A204.1 (cell line): ENCODE results near the gene CTNNA3.

Experiments used
- FAIRE-seq: peaks from 2 replicates; lab custom pipeline; 2012; peaks lifted over from hg19 to GRCh38; lab: Jason Lieb, UNC

Gene CTNNA3

DNA sequence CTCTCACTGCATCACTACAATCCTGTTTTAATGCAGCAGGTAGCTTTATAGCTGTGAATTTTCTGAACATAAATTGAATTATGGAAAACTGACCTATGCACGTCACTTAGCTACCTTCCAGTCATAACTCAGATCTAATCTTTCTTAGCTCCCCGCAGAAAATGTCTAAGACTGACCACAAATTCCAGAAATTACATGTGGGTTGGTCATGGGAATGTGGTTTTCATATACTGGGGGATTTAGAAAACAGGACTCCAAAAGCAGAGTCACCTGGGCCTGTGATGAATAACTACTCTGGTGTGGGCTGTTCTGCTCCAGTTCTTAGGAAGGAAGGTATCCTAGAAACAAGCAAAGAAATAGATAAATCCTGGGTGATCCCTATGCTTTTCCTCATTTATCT lies 948.5 kb downstream of the CTNNA3 start:
- no peak for FAIRE-seq

DNA sequence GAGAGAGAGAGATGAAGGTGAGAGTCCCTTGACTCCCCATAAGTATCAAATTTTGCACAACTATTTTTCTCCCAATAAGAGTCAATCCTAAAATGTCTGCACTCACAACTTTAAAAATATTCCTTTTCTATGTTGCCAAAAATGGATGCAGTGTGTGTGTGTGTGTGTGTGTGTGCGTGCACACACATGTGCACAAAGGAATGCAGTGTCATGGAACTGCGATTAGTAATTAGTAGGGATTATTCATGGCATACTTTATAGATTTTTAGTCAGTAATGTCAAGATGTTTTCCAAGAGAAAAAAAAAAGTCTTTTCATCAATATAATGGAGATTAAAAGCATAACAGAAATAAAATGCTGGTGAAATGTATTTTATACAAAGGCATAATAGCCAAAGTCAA lies 949.3 kb downstream of the CTNNA3 start:
- no peak for FAIRE-seq

- no peak for FAIRE-seq
These were observed 949.7 kb downstream of the CTNNA3 start for GRCh38 chr10:66746246-66746645.

DNA sequence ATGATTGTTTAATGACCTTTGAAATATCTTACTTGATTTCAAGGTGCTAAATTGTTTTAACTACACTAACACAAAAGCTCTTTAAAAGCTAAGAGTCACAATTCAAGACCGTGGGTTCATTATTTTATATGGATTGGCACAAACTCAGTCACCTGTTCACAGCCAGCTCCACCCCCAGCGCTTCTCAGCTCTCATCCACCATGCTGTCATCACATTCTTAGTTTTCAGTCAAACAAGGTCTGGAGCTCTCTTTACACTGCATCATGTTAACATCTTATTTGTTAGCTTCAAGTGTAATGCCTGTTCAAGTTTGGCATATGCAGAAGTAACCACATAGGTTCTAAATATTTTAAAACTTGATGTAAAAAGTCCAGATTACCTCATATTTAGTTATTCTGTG lies 951.1 kb downstream of the CTNNA3 start:
- no peak for FAIRE-seq

- no peak for FAIRE-seq
These were observed 958.8 kb downstream of the CTNNA3 start for GRCh38 chr10:66737241-66737640.

DNA sequence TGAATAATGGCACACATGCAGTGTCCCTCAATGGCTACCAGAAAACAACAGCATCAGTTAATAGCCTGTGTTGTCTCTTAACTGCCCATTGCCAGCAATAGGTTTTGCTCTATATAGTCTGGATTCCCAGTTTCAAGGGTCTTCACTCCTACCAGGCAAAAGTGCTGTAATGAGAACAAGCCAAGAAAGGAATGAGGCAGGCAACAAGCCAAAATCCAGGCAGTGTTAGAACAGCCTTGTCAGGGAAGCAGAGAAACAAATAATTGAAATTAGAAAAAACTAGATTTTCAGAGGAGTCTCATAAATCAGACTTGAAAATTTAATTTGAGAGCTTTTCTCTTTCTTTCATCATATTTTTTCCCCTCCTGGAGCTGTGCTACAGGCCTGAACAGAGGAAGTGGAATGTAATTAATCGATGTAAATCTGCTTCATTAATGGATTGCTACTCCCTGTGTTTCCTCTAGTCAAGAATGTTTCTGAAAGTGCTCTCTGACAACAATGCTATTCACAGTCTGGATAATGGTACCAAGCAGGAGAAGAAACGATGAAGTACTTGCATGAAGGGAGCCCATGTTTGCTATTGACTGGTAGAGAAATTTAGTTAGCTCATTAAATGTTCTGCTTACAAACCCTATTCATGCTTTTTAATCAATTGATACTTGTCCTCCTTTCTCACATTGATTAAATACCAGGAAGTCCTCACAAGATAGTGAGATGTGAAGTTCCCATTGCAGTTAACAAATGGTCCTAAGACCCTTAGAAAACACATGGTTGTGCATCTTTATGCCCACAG lies 972.2 kb downstream of the CTNNA3 start:
- FAIRE-seq = no peak

DNA sequence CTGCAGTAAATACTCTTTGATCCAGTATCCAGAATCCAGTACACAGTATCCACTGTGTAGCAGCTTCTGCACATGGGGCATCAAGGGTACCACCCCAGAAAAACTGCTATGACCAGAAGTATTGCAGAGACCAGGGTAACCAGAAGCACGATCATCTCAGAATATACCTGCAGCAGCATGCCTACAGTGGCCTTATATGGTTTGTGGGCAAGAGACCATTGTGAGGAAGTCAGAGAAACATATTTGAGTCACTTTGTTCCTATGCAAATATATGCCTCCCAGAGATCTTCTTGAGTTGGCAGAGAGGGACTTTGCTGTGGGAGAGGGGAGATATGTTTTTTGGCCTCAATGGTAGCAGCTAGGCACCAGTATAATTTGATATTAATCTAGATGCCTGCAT lies 976.5 kb downstream of the CTNNA3 start:
- no peak for FAIRE-seq

DNA sequence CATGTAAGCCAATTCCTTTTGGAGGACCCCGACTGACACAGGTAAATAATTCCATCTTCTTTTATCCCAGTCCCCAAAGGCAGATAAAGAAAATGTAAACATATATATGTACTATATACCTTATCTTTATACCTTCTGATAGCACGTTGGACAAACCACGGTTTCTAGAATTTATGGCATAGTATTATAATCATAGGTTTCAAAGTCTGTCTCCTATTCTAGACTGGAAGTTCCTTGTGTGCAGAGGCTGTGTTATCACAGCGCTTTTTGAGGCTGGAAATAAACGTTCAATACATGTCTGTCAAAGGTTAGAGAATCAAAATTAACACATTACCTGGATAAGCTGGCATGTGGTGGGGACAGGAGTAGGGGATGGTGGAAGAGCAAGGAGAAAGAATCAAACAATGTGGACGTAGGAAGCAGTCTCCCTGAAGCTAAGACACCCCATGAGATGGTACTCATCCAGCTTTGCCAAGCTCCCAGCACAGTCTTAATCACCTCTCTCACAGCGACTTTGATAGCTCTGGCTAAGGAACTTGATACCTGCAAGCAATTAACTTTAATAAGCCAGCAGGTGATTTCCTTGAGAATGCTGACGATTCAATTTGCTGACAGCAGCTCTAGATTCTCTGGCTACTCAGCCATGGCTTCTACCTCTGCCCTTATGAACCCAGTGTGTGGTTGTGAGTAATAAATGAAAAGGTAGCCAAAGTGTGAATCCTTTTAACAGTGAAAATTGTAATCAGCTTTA lies 978.6 kb downstream of the CTNNA3 start:
- no peak for FAIRE-seq

DNA sequence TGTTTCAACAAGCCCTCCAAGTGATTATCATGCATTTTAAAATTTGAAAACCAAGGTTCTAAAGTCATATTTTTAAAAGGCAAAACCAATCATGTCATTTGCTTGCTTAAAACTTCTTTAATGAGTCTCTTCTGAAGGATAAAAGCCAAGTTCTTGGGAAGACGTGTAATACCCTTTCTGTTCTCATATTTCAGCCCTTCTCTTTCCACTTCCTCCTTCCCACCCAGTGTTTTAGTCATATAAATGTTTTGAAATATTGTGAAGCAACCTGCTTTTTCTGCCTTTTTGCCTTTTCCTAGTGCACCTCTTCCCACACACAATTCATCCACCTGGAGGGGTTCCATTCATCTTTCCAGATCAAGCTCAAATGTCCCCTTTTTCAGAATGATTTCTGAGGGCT lies 981.3 kb downstream of the CTNNA3 start:
- FAIRE-seq = no peak

- no peak for FAIRE-seq
These were observed 982.6 kb downstream of the CTNNA3 start for GRCh38 chr10:66713387-66713786.

- no peak for FAIRE-seq
These were observed 997.9 kb downstream of the CTNNA3 start for GRCh38 chr10:66698069-66698468.

- FAIRE-seq = no peak
These were observed 1000.9 kb downstream of the CTNNA3 start for GRCh38 chr10:66695046-66695445.

DNA sequence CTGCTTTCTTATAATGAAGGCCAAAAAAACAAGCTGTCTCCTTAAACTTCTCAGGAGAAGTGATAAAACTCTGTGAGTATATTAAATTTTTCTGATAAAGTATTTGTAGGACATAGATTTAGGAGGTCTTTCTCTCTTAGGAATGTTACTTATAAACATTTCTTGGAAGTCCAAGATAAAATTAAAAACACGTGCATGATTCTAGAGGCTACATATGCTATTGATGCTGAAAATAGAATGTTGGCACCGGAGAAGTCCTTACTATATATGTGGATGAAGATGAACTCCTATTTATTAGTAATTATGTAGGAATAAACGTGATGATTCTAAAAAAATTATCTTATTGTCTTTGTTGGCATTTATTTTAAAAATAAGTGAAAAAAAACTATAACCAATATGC lies 1011.4 kb downstream of the CTNNA3 start:
- no peak for FAIRE-seq

GRCh38 chr10:66680886-66681285 lies 1015.1 kb downstream of the CTNNA3 start:
- FAIRE-seq = no peak

- no peak for FAIRE-seq
These were observed 1017.5 kb downstream of the CTNNA3 start for GRCh38 chr10:66678521-66678920.

DNA sequence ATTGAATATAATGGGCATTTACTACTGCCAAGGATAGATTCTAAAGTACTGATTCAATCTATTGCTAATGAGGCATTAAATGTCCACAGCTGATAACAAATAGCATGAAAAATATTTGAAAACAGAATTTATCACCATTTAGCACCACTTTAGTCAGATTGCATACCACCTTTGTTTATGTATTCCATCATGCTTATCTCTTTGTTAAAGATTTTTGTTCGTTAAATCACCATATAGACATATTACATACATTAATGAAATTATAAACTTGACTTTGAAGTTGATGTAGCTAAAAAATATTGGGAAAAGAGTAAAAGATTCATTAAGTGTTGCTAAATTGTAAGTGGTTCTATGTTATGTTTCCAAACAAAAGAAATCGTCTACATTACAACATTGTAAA lies 1022.9 kb downstream of the CTNNA3 start:
- FAIRE-seq = no peak

DNA sequence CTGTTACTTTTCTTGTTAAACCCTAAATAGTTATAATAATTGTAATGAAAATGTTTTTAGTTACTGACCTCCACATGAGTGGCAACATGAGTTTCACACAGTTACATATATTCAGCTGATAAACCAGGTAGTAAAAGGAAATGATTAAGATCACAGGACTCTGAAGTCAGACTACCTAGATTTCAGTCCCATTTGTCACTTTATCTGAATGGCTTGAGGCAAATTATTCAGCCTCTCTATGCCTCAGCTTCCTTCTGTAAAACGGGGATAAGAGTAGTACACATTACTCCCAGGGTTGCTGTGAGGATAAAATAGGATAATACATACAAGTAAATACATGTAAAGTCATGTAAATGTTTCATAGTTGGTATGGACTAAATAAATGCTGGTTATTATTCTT lies 1024.4 kb downstream of the CTNNA3 start:
- FAIRE-seq = no peak

DNA sequence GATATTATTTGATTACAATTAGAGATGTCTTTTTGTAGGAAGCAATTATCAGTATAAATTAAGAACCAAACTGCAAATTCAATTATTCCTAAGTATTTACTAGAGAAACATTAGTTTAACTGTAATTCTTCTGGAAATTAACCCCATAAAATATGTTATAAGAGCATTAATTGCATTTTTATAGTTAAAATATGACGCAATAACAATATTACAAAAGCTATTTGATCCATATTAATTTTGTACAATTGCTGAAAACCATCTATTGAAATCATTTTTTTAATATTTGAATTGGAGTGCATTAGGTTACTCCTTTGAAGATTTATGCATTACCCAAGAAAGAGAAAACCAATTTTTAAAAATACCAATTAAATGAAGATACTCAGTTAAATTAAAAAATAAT lies 1024.9 kb downstream of the CTNNA3 start:
- no peak for FAIRE-seq

DNA sequence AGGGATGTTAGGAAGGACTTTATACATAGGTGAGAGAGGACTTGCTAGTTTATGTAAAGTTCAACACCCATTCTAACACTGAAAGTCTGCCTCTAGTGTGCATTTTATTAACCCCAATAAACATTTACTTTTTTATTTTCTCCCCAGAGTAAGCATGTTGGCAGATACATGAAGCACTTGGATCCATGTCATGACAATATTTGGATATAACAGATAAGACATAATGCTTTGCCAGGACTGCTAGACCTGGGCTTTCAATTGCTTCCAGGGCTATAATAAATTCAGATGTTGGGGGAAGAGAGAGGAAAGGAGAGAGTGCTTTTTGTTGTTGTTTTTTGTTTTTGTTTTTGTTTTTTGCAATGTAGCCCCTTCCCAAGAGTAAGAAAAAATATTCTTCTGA lies 1039.5 kb downstream of the CTNNA3 start:
- no peak for FAIRE-seq

GRCh38 chr10:66654861-66655260 lies 1041.1 kb downstream of the CTNNA3 start:
- no peak for FAIRE-seq

GRCh38 chr10:66651308-66652082 lies 1044.5 kb downstream of the CTNNA3 start:
- FAIRE-seq = no peak

- FAIRE-seq = no peak
These were observed 1046.4 kb downstream of the CTNNA3 start for GRCh38 chr10:66649626-66650025.

- no peak for FAIRE-seq
These were observed 1053.8 kb downstream of the CTNNA3 start for GRCh38 chr10:66642217-66642616.
